HAP-1 (cell line): Measurements from ENCODE around the gene CTNNA2.

Experiments
- DNase-seq, 2 experiments: peaks; one replicate each; pipeline ENCODE4 v3.0.0-alpha.2; 2016 to 2020; ENCODE audit warnings: low spot score in 2 of 2
- H3K27me3 ChIP-seq: fragments of 250-450 bp; sonication (Bioruptor Pico); 2 replicates; pipeline ENCODE4 v1.5.1; 2020; ENCODE audit warnings: low read depth, mild to moderate bottlenecking, moderate library complexity
- H3K36me3 ChIP-seq: fragments of 250-450 bp; sonication (Bioruptor Pico); replicated peaks from 2 replicates; pipeline ENCODE4 v1.5.1; 2020; ENCODE audit warnings: mild to moderate bottlenecking
- H3K4me1 ChIP-seq: fragments of 250-450 bp; sonication (Bioruptor Pico); 2 replicates; pipeline ENCODE4 v1.5.1; 2020; ENCODE audit warnings: mild to moderate bottlenecking
- H3K4me3 ChIP-seq: fragments of 250-450 bp; sonication (Bioruptor Pico); 2 replicates; pipeline ENCODE4 v1.5.1; 2020; ENCODE audit warnings: mild to moderate bottlenecking, moderate library complexity
- H3K9me3 ChIP-seq: fragments of 250-450 bp; sonication (Bioruptor Pico); 2 replicates; pipeline ENCODE4 v1.5.1; 2020; ENCODE audit warnings: mild to moderate bottlenecking, moderate library complexity
- in situ Hi-C: fragments of 300-500 bp; cut with MboI; formaldehyde crosslinking; loops from 3 replicates; pipeline ENCODE4 v1.14.3; 2020; ENCODE audit warnings: low sequenced_read_pairs, inconsistent platforms, mixed read lengths

CTNNA2 gene

GRCh38 chr2:80102026-80102425 lies 589.2 kb downstream of the CTNNA2 start:
- DNase-seq = no peak
- H3K27me3 ChIP-seq = no peaks in the 10 kb centered on the region
- no peaks in the 10 kb centered on the region for H3K36me3 ChIP-seq
- in situ Hi-C loops = no loop called here
- H3K9me3 ChIP-seq = no peaks in the 10 kb centered on the region
- H3K4me1 ChIP-seq = no peaks in the 10 kb centered on the region
- H3K4me3 ChIP-seq = no peak overlapping the region

GRCh38 chr2:80105015-80105640 lies 592.3 kb downstream of the CTNNA2 start:
- no peaks in the 10 kb centered on the region for H3K27me3 ChIP-seq
- H3K4me1 ChIP-seq = no peaks in the 10 kb centered on the region
- no peaks in the 10 kb centered on the region for H3K9me3 ChIP-seq
- no peak overlapping the region for H3K4me3 ChIP-seq
- in situ Hi-C loops = no loop called here
- DNase-seq = no peak
- no peaks in the 10 kb centered on the region for H3K36me3 ChIP-seq

DNA sequence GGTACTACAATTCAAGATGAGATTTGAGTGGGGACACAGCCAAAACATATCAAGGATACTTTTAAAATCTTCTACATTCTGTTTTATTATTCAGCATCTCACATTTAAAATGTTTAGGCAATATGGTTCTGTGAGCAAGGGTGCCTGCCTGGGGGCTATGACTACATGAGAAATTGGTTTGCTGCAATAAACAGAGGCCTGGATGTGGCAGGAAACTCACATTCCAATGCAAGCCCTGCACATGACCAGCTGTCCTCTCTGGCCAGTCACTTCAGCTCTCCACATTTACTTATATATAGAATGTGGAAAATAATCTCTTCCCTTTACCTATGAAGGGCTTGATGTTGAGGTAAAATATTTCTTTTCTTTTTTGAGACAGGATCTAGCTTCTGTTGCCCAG lies 598.3 kb downstream of the CTNNA2 start:
- Histone ChIP-seq H3K4me1 (no peaks in the 10 kb centered on the region), H3K9me3 (no peaks in the 10 kb centered on the region), H3K27me3 (no peaks in the 10 kb centered on the region), H3K36me3 (no peaks in the 10 kb centered on the region), H3K4me3 (no peak overlapping the region)
- in situ Hi-C loops = no loop called here
- DNase-seq = no peak

GRCh38 chr2:80112790-80113189 lies 599.9 kb downstream of the CTNNA2 start:
- Histone ChIP-seq H3K4me1 (no peaks in the 10 kb centered on the region), H3K4me3 (no peak overlapping the region), H3K27me3 (no peaks in the 10 kb centered on the region), H3K36me3 (no peaks in the 10 kb centered on the region), H3K9me3 (no peaks in the 10 kb centered on the region)
- in situ Hi-C loops = no loop called here
- DNase-seq = no peak

- Histone ChIP-seq H3K36me3 (no peaks in the 10 kb centered on the region), H3K4me3 (no peak overlapping the region), H3K9me3 (no peaks in the 10 kb centered on the region), H3K4me1 (no peaks in the 10 kb centered on the region), H3K27me3 (no peaks in the 10 kb centered on the region)
- in situ Hi-C loops = no loop called here
- DNase-seq = no peak
Measured at GRCh38 chr2:80113399-80113798, 600.5 kb downstream of the CTNNA2 start.

- Histone ChIP-seq H3K36me3 (no peaks in the 10 kb centered on the region), H3K9me3 (no peaks in the 10 kb centered on the region), H3K27me3 (no peaks in the 10 kb centered on the region), H3K4me3 (no peak overlapping the region), H3K4me1 (no peaks in the 10 kb centered on the region)
- DNase-seq = no peak
- in situ Hi-C loops = no loop called here
Measured at GRCh38 chr2:80114812-80115211, 602.0 kb downstream of the CTNNA2 start.

DNA sequence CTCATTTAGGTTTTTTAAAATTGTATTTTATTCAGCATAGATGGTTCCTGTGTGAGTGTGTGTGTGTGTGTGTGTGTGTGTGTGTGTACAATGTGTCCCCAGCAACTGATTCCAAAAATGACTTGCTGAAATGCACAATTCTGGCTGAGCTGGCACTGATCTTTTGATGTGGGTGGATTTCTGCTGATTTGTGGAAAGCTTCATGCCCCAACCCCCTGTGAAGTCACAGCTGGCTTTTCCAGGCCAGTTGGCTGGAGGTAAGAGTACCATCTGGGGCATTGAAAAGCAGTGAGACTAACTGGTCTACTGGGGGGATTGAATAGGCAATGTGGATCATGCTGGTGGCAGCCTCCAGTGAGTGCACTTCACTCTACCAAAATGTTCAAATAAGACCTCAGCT lies 604.5 kb downstream of the CTNNA2 start:
- H3K27me3 ChIP-seq = no peaks in the 10 kb centered on the region
- in situ Hi-C loops = no loop called here
- no peaks in the 10 kb centered on the region for H3K9me3 ChIP-seq
- H3K4me1 ChIP-seq = no peaks in the 10 kb centered on the region
- H3K36me3 ChIP-seq = no peaks in the 10 kb centered on the region
- no peak for DNase-seq
- H3K4me3 ChIP-seq = no peak overlapping the region

GRCh38 chr2:80120866-80121265 lies 608.0 kb downstream of the CTNNA2 start:
- no peaks in the 10 kb centered on the region for H3K36me3 ChIP-seq
- H3K27me3 ChIP-seq = no peaks in the 10 kb centered on the region
- no peak for DNase-seq
- no peaks in the 10 kb centered on the region for H3K9me3 ChIP-seq
- in situ Hi-C loops = no loop called here
- no peak overlapping the region for H3K4me3 ChIP-seq
- no peaks in the 10 kb centered on the region for H3K4me1 ChIP-seq

- H3K36me3 ChIP-seq = no peaks in the 10 kb centered on the region
- no peak overlapping the region for H3K4me3 ChIP-seq
- in situ Hi-C loops = no loop called here
- no peak for DNase-seq
- H3K9me3 ChIP-seq = no peaks in the 10 kb centered on the region
- no peaks in the 10 kb centered on the region for H3K4me1 ChIP-seq
- no peaks in the 10 kb centered on the region for H3K27me3 ChIP-seq
Measured at GRCh38 chr2:80122675-80123074, 609.8 kb downstream of the CTNNA2 start.

DNA sequence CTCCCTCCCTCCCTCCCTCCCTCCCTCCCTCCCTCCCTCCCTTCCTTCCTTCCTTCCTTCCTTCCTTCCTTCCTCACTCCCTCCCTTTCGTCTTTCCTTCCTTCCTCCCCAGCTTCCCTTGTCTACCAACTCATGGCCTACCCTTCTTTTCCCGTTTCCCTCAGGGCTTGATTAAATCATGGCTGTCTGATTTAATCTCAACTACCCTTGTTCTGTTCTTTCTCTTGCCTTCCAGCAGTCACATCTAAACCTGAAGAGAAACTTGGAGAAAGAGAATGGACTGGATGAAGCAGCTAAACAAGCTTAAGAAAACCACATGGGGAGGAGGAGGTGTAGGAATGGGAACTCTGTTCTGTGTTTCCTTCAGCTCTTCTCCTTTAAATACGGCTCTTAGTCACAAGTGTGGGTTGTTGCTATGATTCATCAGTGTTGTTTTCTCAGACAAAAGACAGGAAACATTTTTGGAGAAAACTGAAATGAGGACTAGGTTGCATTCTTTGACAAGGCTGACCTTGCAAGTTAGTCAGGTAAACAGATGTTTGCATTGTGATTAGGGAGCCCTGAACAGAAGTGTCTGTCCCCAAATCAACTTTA lies 613.8 kb downstream of the CTNNA2 start:
- DNase-seq = no peak
- in situ Hi-C loops = no loop called here
- Histone ChIP-seq H3K27me3 (no peaks in the 10 kb centered on the region), H3K36me3 (no peaks in the 10 kb centered on the region), H3K9me3 (no peaks in the 10 kb centered on the region), H3K4me3 (no peak overlapping the region), H3K4me1 (no peaks in the 10 kb centered on the region)

- H3K4me3 ChIP-seq = no peak overlapping the region
- H3K27me3 ChIP-seq = no peaks in the 10 kb centered on the region
- DNase-seq = no peak
- in situ Hi-C loops = no loop called here
- no peaks in the 10 kb centered on the region for H3K36me3 ChIP-seq
- no peaks in the 10 kb centered on the region for H3K9me3 ChIP-seq
- H3K4me1 ChIP-seq = peaks cover 2% of the 10 kb centered on the region; the same call in 1 of the 2 replicates
Measured at GRCh38 chr2:80128080-80128479, 615.2 kb downstream of the CTNNA2 start.

- Histone ChIP-seq H3K9me3 (no peaks in the 10 kb centered on the region), H3K4me3 (no peak overlapping the region), H3K36me3 (no peaks in the 10 kb centered on the region), H3K27me3 (no peaks in the 10 kb centered on the region), H3K4me1 (peaks cover 5% of the 10 kb centered on the region; the same call in 1 of the 2 replicates)
- DNase-seq = no peak
- in situ Hi-C loops = no loop called here
Measured at GRCh38 chr2:80132281-80132680, 619.4 kb downstream of the CTNNA2 start.

DNA sequence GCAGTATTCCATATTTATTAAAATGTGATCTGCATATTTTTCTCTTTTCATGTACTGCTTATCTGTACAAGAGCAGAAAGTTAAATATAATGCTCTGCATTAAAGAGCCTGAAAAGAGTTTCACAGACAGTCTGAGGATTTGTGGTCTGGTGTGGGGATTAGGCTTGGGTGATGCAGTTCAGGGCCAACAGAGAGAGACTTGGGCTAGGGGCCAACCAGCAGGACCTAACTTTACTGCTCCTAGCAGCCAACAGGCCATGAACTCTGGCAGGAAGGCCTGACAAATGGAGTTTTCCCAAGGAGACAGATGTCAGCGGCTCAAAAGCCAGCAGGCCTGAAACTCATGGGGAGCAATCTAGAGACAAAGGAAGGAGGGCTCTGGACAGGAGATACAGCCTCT lies 622.1 kb downstream of the CTNNA2 start:
- no peaks in the 10 kb centered on the region for H3K36me3 ChIP-seq
- no peak overlapping the region for H3K4me3 ChIP-seq
- in situ Hi-C loops = no loop called here
- no peaks in the 10 kb centered on the region for H3K9me3 ChIP-seq
- DNase-seq = no peak
- H3K27me3 ChIP-seq = no peaks in the 10 kb centered on the region
- peaks cover 5% of the 10 kb centered on the region; the same call in 1 of the 2 replicates for H3K4me1 ChIP-seq

DNA sequence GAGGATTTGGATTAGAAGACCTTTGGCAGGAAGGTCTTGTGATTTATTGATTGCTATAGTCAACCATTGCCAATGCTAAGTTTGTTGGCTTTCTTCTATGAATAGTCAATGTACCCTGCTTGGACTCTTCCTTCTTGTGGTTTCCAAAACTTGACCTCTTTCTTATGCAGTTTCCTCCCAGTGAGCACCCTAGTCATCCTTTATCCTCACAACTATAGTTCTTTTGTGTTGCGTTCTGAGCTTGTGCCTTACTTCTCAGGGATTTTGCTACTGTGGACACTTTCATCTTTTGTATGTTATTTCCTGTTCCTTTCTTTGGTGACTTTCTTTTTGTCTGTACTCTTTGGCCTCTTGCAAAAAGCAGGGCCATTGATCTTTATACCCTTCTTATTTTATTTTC lies 623.5 kb downstream of the CTNNA2 start:
- Histone ChIP-seq H3K4me1 (peaks cover 5% of the 10 kb centered on the region; the same call in 1 of the 2 replicates), H3K4me3 (no peak overlapping the region), H3K36me3 (no peaks in the 10 kb centered on the region), H3K27me3 (no peaks in the 10 kb centered on the region), H3K9me3 (no peaks in the 10 kb centered on the region)
- in situ Hi-C loops = no loop called here
- no peak for DNase-seq

DNA sequence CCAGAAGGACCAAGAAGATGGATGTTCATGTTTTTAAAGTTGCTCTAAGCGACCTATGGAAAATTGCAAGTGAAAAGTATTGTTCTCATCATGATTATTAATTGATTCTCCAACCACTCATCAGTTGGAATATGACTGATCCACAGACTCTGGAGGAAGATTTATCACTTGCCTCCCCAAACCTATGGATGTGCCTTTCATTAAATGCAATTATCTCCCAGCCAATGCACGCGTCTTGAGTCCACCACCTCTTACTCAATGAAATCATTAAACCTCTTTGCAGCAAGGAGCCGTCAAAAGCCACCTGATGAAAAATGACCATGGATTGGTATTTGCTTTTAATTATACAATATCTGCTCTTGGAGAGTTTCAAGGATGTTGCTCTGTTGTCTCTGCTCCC lies 626.1 kb downstream of the CTNNA2 start:
- H3K9me3 ChIP-seq = no peaks in the 10 kb centered on the region
- no peak overlapping the region for H3K4me3 ChIP-seq
- in situ Hi-C loops = no loop called here
- DNase-seq = no peak
- H3K4me1 ChIP-seq = no peaks in the 10 kb centered on the region
- H3K27me3 ChIP-seq = no peaks in the 10 kb centered on the region
- H3K36me3 ChIP-seq = no peaks in the 10 kb centered on the region
